ENCODE results near the gene NID2. TPM values are rescaled to one million over a fixed set of nuclear protein-coding genes. Genes with fewer than 3 reads are reported as not detected.

NID2 gene
- total RNA-seq, 1 experiment from 2014 or later = 12.6 TPM

GRCh38 chr14:52049271-52049670, 19.6 kb downstream of the NID2 start:
- ChIA-PET POLR2A (ENCODE audit: low non-redundant PET) (no interaction called here), CTCF (no interaction called here)
- Histone ChIP-seq H3K27ac (ENCODE audit: low read depth, low read length, poor library complexity, severe bottlenecking) (no peak overlapping the region), H3K4me1 (ENCODE audit: insufficient read depth, low read length, poor library complexity, severe bottlenecking) (peaks cover 29% of the 10 kb centered on the region), H3K9me3 (ENCODE audit: low read depth, low read length, poor library complexity, severe bottlenecking) (no peaks in the 10 kb centered on the region), H3K27me3 (replicated peaks; ENCODE audit: insufficient read depth, low read depth, low read length, poor library complexity) (no peaks in the 10 kb centered on the region), H3K4me3 (ENCODE audit: low read depth, low read length, poor library complexity, severe bottlenecking) (no peak overlapping the region), H3K36me3 (ENCODE audit: insufficient read depth, low read length, poor library complexity, severe bottlenecking) (peaks cover 7% of the 10 kb centered on the region)
- no peak for DNase-seq (ENCODE audit: low spot score)
- BruUV-seq (replicated peaks) = no TSS peak
- TF ChIP-seq EZH2 (IDR thresholded peaks at IDR 0.05; ENCODE audit: borderline replicate concordance, low read depth, low read length, poor library complexity, severe bottlenecking) (no peak), CTCF (conservative IDR thresholded peaks at IDR 0.05; ENCODE audit: low read depth, low read length) (no peak)
- intact Hi-C loops (cut with micrococcal nuclease; ENCODE audit: unreplicated experiment) = no loop called here

- Histone ChIP-seq H3K27ac (ENCODE audit: low read depth, low read length, poor library complexity, severe bottlenecking) (peak overlapping the region; percentile 43), H3K36me3 (ENCODE audit: insufficient read depth, low read length, poor library complexity, severe bottlenecking) (peaks cover 7% of the 10 kb centered on the region), H3K27me3 (replicated peaks; ENCODE audit: insufficient read depth, low read depth, low read length, poor library complexity) (no peaks in the 10 kb centered on the region), H3K4me1 (ENCODE audit: insufficient read depth, low read length, poor library complexity, severe bottlenecking) (peaks cover 31% of the 10 kb centered on the region), H3K4me3 (ENCODE audit: low read depth, low read length, poor library complexity, severe bottlenecking) (no peak overlapping the region), H3K9me3 (ENCODE audit: low read depth, low read length, poor library complexity, severe bottlenecking) (no peaks in the 10 kb centered on the region)
- intact Hi-C loops (cut with micrococcal nuclease; ENCODE audit: unreplicated experiment) = no loop called here
- CTCF ChIA-PET = no interaction called here
- POLR2A ChIA-PET (ENCODE audit: low non-redundant PET) = no interaction called here
- DNase-seq (ENCODE audit: low spot score) = peak; percentile 66
- no peak for TF ChIP-seq EZH2 (IDR thresholded peaks at IDR 0.05; ENCODE audit: borderline replicate concordance, low read depth, low read length, poor library complexity, severe bottlenecking)
- no peak for TF ChIP-seq CTCF (conservative IDR thresholded peaks at IDR 0.05; ENCODE audit: low read depth, low read length)
- no TSS peak for BruUV-seq (replicated peaks)
Measured at GRCh38 chr14:52048641-52049204, 20.1 kb downstream of the NID2 start.

- no peak for DNase-seq (ENCODE audit: low spot score)
- CTCF ChIA-PET = no interaction called here
- Histone ChIP-seq H3K9me3 (ENCODE audit: low read depth, low read length, poor library complexity, severe bottlenecking) (no peaks in the 10 kb centered on the region), H3K4me1 (ENCODE audit: insufficient read depth, low read length, poor library complexity, severe bottlenecking) (peaks cover 37% of the 10 kb centered on the region), H3K36me3 (ENCODE audit: insufficient read depth, low read length, poor library complexity, severe bottlenecking) (peaks cover under 1% of the 10 kb centered on the region), H3K27me3 (replicated peaks; ENCODE audit: insufficient read depth, low read depth, low read length, poor library complexity) (no peaks in the 10 kb centered on the region), H3K4me3 (ENCODE audit: low read depth, low read length, poor library complexity, severe bottlenecking) (no peak overlapping the region), H3K27ac (ENCODE audit: low read depth, low read length, poor library complexity, severe bottlenecking) (no peak overlapping the region)
- POLR2A ChIA-PET (ENCODE audit: low non-redundant PET) = no interaction called here
- no TSS peak for BruUV-seq (replicated peaks)
- TF ChIP-seq EZH2 (IDR thresholded peaks at IDR 0.05; ENCODE audit: borderline replicate concordance, low read depth, low read length, poor library complexity, severe bottlenecking) (no peak), CTCF (conservative IDR thresholded peaks at IDR 0.05; ENCODE audit: low read depth, low read length) (no peak)
- intact Hi-C loops (cut with micrococcal nuclease; ENCODE audit: unreplicated experiment) = no loop called here
Measured at GRCh38 chr14:52048116-52048515, 20.7 kb downstream of the NID2 start.

Data from A673 (cell line).